ENCODE measurements around the gene CELF2. TPM values are rescaled to one million over a fixed set of nuclear protein-coding genes. Genes with fewer than 3 reads are reported as not detected.

Gene CELF2
- total RNA-seq, 1 experiment from 2014 or later = 0.07 TPM

DNA sequence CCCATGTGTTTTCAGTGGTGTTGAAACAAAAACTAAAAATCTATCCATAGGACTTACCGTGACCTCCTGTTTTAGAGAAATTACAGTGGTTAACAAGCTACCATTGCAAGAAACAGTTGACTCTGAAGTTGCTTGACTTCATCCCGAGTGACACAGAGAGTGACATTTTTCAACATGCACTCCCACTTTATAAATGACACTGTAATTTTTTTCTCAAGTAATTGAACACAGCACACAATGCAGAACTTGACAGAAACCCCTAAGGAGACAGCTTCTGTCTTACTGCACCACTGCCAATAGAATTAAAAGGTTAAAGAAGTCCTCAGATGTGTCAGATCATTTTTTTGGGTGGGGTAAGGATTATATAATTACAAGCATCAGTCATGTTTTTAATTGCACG, 246.1 kb downstream of the CELF2 start:
- no peak for DNase-seq (ENCODE audit: unreplicated experiment)
- TF ChIP-seq, protein P1, sequence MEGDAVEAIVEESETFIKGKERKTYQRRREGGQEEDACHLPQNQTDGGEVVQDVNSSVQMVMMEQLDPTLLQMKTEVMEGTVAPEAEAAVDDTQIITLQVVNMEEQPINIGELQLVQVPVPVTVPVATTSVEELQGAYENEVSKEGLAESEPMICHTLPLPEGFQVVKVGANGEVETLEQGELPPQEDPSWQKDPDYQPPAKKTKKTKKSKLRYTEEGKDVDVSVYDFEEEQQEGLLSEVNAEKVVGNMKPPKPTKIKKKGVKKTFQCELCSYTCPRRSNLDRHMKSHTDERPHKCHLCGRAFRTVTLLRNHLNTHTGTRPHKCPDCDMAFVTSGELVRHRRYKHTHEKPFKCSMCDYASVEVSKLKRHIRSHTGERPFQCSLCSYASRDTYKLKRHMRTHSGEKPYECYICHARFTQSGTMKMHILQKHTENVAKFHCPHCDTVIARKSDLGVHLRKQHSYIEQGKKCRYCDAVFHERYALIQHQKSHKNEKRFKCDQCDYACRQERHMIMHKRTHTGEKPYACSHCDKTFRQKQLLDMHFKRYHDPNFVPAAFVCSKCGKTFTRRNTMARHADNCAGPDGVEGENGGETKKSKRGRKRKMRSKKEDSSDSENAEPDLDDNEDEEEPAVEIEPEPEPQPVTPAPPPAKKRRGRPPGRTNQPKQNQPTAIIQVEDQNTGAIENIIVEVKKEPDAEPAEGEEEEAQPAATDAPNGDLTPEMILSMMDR (IDR thresholded peaks at IDR 0.05; ENCODE audit: unreplicated experiment) = no peak
- no peaks in the 10 kb centered on the region for H3K4me1 Mint-ChIP-seq (ENCODE audit: insufficient read depth, unreplicated experiment)
- no TSS peak for BruUV-seq (replicated peaks)
- peaks cover 18% of the 10 kb centered on the region for H3K27me3 Mint-ChIP-seq (ENCODE audit: insufficient read depth, unreplicated experiment)
- H3K4me3 Mint-ChIP-seq (ENCODE audit: unreplicated experiment) = no peak overlapping the region
- H3K9me3 Mint-ChIP-seq (ENCODE audit: unreplicated experiment) = no peaks in the 10 kb centered on the region
- no peak overlapping the region for H3K27ac Mint-ChIP-seq (ENCODE audit: low read depth, unreplicated experiment)
- CTCF ChIA-PET = no interaction called here
- H3K36me3 Mint-ChIP-seq (ENCODE audit: insufficient read depth, unreplicated experiment) = no peaks in the 10 kb centered on the region
- POLR2A ChIA-PET = no interaction called here
- intact Hi-C loops (cut with micrococcal nuclease) = no loop called here

DNA sequence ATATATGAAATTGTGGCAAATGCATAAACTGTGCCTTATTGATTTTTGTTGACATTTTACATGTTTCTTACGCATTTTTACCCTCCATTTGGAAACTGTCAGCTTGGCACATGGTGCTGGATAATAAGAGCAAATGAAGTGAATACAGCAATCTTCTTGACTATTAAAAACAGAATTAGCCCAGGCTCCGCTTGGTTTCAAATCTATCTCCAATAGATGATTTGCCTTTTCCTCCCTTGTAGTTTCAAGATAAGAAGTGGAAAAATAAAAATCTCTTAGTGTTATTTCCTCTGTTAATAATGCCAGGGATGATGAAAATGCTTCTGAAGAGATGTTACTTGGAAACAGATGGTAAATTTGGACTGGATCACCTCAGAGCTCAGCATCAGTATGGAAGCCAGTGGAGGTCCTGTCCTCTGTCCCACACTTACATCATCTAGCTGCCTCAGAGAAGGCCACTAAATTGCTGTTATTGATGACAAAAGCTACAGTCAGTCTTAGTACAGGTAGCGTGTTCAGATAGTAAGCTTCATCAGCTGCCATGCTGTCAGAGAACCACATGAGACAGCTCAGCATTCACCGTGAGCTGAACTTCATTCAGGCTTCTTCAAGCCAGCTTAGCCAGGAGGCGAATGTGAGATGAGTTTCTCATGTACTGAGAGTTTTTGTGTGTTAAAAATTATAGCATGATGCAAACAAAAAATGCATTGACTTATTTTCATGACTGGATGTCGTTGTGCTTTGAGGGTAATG, 246.8 kb downstream of the CELF2 start:
- Mint-ChIP-seq H3K27me3 (ENCODE audit: insufficient read depth, unreplicated experiment) (peaks cover 18% of the 10 kb centered on the region), H3K27ac (ENCODE audit: low read depth, unreplicated experiment) (no peak overlapping the region)

DNA sequence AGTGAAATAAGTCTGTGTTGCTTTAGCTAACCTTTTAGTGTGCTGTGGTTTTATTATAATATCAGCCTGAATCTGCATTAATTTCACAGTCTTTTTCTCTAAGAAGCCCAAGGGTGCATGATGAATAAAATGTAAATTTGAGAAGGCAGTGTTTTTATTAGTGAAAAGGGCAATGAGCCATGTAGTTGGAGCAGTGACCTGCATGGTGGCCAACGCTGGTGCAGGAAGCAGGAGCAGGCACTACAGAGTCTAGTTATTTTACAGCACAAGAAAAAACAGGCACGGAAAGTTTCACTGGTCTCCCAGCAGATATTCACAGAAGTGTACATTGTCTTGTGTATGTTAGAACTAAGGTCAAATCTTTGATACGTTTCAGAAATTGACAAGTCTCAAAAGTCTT, 247.8 kb downstream of the CELF2 start:
- Mint-ChIP-seq H3K27ac (ENCODE audit: low read depth, unreplicated experiment) (no peak overlapping the region), H3K36me3 (ENCODE audit: insufficient read depth, unreplicated experiment) (no peaks in the 10 kb centered on the region), H3K4me3 (ENCODE audit: unreplicated experiment) (no peak overlapping the region), H3K9me3 (ENCODE audit: unreplicated experiment) (no peaks in the 10 kb centered on the region), H3K4me1 (ENCODE audit: insufficient read depth, unreplicated experiment) (no peaks in the 10 kb centered on the region), H3K27me3 (ENCODE audit: insufficient read depth, unreplicated experiment) (peaks cover 18% of the 10 kb centered on the region)
- TF ChIP-seq, protein P1 (IDR thresholded peaks at IDR 0.05; ENCODE audit: unreplicated experiment) = no peak
- DNase-seq (ENCODE audit: unreplicated experiment) = no peak
- ChIA-PET CTCF (no interaction called here), POLR2A (no interaction called here)
- BruUV-seq (replicated peaks) = no TSS peak
- intact Hi-C loops (cut with micrococcal nuclease) = no loop called here

More for the DNA sequence above, 246.8 kb downstream of the CELF2 start:
- Mint-ChIP-seq H3K36me3 (ENCODE audit: insufficient read depth, unreplicated experiment) (no peaks in the 10 kb centered on the region), H3K4me1 (ENCODE audit: insufficient read depth, unreplicated experiment) (no peaks in the 10 kb centered on the region), H3K4me3 (ENCODE audit: unreplicated experiment) (no peak overlapping the region), H3K9me3 (ENCODE audit: unreplicated experiment) (no peaks in the 10 kb centered on the region)
- TF ChIP-seq, protein P1 (IDR thresholded peaks at IDR 0.05; ENCODE audit: unreplicated experiment) = no peak
- ChIA-PET CTCF (interaction anchor here (0.5 kb wide), 1 partner anchor 722 kb away, joined by 3 read pairs; no protein-coding TSS in a partner anchor), POLR2A (no interaction called here)
- no peak for DNase-seq (ENCODE audit: unreplicated experiment)
- intact Hi-C loops (cut with micrococcal nuclease) = no loop called here
- no TSS peak for BruUV-seq (replicated peaks)

DNA sequence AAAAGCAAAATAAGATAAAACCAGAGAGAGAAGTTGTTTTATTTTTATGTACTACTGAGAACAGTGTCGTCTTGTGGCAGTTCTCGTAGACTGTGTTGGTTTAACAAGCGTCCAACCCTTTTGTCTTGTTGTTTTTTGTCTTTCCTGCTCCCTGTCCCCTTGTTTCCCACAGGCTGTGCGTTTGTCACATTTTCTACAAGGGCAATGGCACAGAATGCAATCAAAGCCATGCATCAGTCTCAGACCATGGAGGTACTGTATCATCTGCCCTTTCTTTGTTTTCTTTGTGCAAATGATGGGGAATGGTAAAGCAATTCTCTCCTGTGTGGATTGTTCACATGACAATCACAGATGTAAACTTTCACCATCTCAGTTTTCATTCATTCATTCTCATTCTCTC, 248.8 kb downstream of the CELF2 start:
- H3K27me3 Mint-ChIP-seq (ENCODE audit: insufficient read depth, unreplicated experiment) = peaks cover 18% of the 10 kb centered on the region
- CTCF ChIA-PET = interaction anchor here (0.6 kb wide), 1 partner anchor 51 kb away, joined by 3 read pairs; no protein-coding TSS in a partner anchor
- no peak overlapping the region for H3K4me3 Mint-ChIP-seq (ENCODE audit: unreplicated experiment)
- H3K4me1 Mint-ChIP-seq (ENCODE audit: insufficient read depth, unreplicated experiment) = no peaks in the 10 kb centered on the region
- no TSS peak for BruUV-seq (replicated peaks)
- POLR2A ChIA-PET = no interaction called here
- no peak overlapping the region for H3K27ac Mint-ChIP-seq (ENCODE audit: low read depth, unreplicated experiment)
- intact Hi-C loops (cut with micrococcal nuclease) = no loop called here
- TF ChIP-seq, protein P1 (IDR thresholded peaks at IDR 0.05; ENCODE audit: unreplicated experiment) = no peak
- no peaks in the 10 kb centered on the region for H3K36me3 Mint-ChIP-seq (ENCODE audit: insufficient read depth, unreplicated experiment)
- no peak for DNase-seq (ENCODE audit: unreplicated experiment)
- H3K9me3 Mint-ChIP-seq (ENCODE audit: unreplicated experiment) = no peaks in the 10 kb centered on the region

Measured in MCF 10A (cell line).